Astrocyte of the hippocampus (primary cell): ENCODE results near the gene ECEL1.

Experiments used
- DNase-seq: peaks from one replicate; pipeline ENCODE4 v3.0.0; 2011; ENCODE audit warnings: low read depth, low spot score

The ECEL1 gene

GRCh38 chr2:232501331-232501771 is 13.7 kb upstream of the ECEL1 start:
- no peak for DNase-seq

GRCh38 chr2:232498452-232498851 is 10.8 kb upstream of the ECEL1 start:
- DNase-seq = no peak

GRCh38 chr2:232497348-232497747 is 9.7 kb upstream of the ECEL1 start:
- no peak for DNase-seq

DNA sequence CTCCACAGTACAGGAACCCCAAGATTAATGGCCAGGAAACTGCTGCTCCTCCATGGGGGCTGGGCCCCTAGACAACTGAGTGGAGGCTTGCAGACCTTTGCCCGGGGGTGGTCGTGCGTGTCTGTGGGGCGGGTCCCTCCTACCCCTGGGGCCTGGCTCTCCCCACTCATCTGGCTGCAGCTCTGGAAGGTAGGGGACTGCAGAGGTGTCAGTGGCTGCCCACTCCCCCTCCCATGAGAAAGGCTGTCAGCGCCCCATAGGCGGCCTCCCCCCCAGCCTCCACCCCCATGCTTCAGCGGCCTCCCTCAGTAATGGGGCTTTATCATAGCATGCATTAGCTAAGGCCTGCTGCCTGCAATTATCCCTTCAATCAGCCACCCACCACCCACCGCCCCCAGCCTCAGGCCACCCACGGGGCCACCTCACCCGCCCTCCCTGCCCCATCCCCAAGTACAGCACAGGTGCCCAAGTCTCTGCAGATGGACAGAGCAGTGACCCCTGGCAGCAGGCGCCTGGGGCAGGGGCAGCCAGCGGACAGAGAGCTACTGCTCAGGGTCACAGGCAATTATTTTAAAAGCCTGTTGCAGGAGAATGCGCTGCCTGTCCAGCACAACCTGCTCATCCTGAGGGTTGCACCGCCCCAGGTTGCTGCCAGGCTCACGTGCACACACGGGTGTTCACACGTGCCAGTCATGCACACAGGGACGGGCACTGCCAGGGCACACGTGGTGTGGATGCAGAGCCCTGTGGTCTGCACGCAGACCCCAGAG is 9.1 kb upstream of the ECEL1 start:
- DNase-seq = no peak

GRCh38 chr2:232495292-232495691 is 7.7 kb upstream of the ECEL1 start:
- DNase-seq = no peak

GRCh38 chr2:232494542-232494941 is 6.9 kb upstream of the ECEL1 start:
- no peak for DNase-seq

DNA sequence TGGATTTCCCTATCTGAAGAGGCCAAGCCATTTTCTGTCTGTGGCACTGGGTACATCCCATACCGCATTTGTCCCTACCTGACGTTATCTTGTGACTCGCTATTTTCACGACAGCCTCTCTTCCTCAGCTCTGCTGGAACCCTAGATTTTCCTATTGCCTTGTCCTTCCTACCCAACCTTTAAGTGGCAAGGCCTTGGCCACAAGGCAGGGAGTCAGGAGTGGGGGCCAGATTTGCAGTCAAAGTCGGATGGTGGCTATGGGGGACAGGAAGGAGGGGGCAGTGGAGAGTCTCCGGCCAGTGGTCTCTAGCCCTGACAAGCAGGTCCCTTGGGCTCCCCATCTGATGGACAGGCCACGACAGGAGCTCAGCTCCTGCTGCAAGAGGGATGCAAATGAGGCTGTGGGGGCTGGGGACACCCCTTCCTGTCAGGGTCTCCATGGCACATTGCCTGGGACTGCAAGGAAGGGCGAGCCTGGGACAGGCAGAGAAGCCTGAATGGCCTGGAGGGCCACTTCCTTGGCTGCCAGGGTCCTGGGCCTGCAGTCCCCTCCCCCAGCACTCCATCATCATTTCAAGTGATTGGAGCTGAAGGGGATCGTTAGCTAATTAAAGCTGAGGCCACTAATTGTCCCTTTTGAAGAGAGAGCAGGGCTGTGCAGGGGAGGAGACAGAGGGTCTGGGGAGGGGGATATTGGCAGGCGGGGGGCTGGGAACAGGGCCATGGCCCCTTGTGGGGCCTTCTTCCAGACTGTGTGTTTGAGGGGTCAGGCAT is 6.3 kb upstream of the ECEL1 start:
- no peak for DNase-seq

DNA sequence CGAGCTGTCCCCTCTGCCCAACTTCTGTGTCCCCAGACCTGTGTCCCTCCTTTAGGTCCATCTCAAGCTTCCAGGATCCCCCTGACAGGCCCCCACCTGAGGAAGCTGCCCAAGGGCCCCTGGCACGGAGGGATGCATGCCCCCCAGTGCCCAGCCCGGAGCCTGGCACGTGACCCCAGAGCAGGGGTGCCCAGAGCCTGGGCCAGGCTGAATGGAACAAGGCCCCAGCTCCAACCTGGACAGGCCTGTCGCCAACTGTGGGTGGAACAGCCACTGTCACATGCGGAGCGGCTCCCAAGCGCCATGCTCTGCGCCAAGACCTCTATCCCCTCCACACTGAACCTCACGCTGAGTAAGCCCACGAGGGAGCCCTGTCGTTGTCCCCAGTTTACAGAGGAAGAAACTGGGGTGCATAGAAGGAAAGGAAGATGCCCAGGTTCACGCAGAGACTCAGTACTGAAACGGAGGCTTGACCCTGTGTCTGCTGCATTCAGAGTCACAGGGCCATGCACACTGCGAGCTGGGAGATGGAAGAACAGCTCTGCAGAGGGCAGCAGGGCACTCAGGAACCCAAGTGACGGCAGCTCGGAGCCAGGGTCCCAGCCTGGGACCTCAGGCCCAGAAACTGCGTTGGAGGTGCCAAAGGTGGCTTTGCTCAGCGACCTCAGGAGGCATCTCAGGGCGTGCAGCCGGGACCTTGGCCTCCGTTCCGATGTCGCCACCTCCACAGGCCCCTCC is 5.5 kb upstream of the ECEL1 start:
- no peak for DNase-seq

DNA sequence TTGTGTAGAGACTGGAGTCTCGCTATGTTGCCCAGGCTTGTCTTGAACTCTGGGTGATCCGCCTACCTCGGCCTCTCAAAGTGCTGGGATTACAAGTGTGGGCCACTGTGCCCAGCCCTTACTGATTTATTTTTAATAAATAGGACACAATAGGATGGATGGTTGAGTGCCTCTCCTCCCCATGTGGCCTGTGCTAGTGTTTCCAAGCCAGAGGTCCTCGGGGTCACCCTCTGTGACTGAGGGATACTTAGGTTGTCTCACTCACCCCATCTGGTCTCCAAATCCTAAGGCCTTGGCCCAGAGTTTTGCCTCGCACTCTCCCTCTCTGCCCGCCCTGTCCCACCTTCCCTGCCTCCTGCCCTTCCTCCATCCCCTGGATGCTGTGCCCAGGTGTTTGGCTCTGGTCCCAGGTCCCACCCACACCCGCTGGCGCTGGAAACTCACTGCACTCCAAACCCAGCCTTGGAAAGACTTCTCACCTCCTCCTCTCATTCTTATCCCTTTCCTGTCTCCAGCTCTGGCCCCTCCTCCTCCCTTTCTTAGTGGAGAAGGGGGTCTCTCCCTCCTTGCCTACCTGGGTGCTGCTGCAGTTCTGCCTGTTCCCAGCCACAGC is 4.7 kb upstream of the ECEL1 start:
- DNase-seq = no peak

GRCh38 chr2:232491139-232491780 is 3.6 kb upstream of the ECEL1 start:
- DNase-seq = no peak

GRCh38 chr2:232490221-232491138 is 2.8 kb upstream of the ECEL1 start:
- DNase-seq = no peak

- DNase-seq = no peak
These were observed 2.0 kb upstream of the ECEL1 start for GRCh38 chr2:232489516-232490220.

- no peak for DNase-seq
These were observed 1.2 kb upstream of the ECEL1 start for GRCh38 chr2:232488721-232489300.

DNA sequence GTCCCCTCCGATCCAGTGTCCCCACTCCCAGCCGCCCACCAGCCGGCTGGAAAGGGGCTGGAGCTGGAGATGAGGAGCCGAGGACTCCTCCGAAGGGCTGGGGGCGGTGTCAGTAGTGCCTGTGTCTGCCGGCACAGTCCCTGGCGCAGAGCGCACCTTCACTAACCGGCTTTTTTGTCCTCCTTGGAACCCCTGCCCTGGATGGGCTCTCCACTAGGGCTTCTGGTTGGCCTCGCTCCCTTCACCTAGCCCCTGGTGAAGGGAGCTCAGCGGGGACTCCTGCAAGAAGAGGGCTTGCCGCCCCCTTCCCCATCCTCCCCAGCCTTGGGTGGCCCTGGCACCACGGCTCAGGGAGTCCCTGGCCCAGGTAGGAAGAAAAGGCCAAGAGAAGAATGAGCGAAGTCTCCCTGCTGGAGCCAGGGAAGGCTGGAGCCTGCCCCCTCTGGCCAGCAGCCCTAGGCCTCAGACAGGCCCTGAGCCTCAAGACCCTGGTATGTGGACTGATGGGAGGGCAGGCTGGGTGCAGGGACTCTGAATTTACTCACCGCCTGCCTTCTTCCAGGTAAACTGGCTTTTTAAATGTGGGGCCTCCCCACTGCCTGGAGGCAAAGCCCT is 570 bp upstream of the ECEL1 start:
- no peak for DNase-seq

DNA sequence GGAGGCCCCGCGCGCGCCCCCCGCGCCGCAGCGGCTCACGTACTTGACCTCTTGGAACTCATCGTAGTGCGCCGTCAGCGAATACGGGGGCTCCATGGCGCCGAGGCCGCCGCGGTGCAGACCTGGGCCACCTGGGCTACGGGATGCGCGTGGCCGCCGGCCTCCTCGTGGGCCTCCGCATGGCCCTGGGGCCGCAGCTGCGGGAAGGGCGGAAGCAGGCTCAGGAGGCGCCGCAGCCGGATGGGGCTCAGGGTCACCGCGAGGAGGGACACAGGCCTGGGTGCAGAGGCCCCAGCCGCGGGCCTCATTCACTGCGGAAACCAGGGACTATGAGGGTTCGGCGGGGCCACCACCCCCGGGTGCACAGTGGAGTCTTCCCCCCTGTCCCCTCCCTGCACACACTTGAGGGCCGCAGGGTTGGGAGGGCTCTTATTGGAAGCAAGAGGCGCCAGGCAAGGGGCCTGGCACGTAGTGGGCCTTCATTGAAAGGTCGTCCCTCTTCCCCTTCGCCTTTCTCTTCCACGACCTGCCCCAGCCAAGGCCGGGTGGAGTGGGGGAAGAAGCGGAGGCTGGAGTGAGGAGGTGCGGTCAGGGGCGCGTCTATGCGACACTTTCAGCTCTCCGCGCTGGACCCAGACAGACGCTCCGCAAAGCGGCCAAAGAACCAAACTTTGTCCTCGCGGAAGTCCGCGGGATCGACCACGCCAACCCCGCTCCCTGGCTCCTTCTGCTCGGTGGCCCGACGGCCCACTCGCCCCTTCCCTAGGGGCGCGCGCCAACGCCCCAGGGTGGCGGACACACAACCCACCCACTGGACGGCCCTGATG is 863 bp downstream of the ECEL1 start:
- no peak for DNase-seq

DNA sequence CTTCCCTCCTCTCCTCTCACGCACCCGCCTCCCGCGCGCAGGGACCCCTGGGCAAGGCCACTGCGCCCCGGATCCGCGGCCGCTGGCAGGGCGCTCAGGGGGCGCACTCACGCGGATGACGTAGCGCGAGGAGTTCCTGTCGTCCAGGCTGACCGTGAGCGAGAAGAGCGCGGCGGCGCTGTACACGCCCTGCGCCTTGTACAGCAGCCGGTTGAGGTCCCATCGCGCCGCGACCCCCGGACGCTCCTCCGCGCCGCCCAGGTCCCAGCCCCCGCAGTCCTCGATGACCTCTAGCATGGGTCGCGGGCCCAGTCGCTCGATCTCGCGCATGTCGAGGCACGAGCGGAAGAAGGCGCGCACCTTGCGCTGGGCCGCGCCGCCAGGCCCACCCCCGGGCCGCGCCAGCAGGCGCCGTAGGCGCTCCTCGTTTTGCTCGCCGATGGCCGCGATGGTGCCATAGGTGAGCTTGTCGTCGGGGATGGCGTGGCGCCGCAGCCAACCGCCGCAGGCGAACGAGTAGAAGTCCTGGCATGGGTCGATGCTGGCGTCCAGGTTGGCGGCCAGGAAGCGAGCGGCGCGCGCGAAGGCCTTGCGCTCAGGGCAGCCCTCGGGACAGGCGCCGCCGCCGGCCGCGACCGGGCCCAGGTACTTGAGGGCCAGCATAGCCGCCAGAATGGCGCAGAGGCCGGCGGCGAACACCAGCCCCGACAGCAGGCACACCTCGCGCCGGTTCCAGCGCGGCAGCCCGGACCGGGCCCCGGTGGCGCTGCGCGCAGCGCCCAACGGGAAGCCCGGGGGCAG is 1.7 kb downstream of the ECEL1 start:
- no peak for DNase-seq

DNA sequence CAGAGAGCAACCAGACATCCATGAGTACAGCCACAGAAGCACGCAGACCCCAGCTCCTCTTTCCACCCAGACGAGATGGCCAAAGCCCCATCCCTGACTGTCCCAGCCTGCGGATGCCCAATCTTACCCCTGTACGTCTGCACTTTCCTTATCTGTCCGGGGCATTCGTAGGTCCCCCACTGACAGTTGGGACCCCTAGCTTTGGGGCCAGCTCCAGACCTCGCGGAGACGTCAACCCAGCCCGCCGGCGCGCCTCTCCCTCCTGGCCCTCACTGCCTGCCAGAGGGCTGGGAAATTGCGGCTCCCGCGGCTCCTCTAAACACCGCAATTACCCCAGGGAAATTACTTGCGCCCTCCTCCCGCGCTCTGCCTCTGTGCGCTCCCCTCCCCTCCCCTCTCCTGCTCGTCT is 2.3 kb downstream of the ECEL1 start:
- no peak for DNase-seq
